ENCODE data around the gene NBAS.

The NBAS gene

DNA sequence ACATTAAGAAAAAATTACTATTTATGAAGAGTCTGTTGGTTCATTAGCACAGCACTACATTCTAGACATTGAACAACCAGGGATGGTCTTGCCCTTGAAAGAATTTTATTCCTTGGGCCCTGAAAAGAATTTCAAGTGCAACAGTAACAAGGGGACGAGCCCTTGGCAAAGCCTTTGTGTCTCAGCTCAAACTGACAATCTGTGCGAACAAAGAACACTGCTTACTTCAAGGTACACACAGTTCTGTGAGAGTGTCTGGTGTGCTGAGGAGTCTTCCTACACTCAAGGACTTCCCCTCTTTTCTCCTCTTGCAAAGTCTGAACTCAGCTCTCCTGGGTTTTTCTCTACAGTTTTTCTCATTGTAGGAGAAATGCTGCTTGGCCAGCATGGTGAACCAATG, 373.4 kb downstream of the NBAS start:
- DNase-seq: no peak

DNA sequence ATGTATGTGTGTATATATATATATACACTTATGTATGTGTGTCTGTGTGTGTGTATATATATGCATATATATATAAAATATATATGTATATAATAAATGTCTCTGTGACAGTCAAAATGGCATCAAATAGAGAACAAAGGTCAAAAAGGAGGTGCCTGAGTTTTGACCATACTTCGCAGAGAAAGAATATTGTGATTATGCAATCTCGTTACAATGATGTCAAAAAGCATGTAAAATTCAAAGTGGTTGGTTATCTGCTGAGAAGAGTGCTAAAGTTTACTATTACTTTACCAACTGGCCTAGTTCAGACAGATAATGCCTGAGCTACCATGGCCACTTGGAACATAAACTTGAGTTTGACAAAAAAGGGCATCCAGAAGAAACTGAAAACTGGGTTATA, 375.0 kb downstream of the NBAS start:
- DNase-seq: no peak

DNA sequence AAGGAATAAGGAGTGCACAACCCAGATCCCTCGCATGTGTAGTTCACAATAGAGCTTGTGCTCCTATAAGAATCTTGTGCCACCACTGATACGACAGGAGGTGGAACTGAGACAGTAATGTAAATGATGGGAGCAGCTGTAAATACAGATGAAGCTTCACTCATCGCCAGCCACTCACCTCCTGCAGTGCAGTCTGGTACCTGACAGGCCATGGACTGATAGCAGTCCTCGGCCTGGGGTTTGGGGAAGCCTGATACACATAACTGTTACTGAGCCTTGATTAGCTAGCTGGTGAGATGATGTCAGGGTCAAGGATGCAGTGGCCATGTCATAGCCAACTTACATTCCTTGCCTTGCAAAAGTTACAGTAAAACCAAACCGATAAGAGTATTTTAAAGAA, 376.6 kb downstream of the NBAS start:
- no peak for DNase-seq

DNA sequence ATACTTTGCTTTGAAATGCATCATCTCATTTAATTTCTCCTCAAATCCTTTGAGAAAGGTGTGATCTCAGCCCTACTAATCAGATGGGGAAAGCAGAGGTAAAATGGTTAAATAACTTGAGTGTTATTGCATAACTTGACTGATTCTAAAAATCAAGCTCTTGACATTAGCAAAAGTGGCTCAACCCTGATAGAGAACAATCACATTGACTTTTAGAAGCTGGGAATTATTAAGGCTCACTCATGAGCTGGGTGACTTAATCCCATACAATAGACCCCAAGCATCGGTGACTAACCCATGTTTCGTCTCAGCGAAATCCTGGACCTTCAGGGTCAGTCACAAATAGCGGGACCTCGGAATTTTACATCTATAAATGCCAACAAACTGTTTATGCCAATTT, 378.9 kb downstream of the NBAS start:
- no peak for DNase-seq

DNA sequence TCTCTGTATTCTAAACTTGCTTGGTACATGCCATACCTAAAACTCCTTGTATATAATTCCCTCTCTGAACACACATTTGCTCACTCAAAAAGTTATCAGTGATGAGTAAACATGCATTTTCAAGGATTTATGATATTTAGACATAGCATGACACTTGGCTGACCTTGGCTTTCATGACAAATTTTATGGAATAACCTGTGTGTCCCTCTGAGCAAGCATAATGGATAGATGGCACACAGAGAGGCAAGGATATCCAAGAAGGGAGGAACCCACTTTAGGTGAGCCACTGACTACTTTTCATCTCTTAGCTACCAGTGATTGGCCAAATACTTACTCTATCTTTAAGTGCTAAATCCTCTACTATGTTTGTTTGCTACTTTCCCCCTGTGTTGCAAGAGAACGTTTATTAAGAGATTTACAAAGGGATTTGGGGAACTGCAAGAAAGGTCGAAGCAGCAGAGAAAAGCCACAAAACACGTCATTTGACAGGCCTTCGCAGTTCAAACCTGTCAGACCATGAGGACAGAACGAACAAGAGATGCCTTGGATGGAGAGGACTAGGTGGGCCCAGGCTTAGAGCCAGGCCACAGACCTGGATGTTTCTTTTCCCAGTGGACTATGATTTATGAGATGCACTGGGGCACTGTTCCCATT, 379.9 kb downstream of the NBAS start:
- no peak for DNase-seq

DNA sequence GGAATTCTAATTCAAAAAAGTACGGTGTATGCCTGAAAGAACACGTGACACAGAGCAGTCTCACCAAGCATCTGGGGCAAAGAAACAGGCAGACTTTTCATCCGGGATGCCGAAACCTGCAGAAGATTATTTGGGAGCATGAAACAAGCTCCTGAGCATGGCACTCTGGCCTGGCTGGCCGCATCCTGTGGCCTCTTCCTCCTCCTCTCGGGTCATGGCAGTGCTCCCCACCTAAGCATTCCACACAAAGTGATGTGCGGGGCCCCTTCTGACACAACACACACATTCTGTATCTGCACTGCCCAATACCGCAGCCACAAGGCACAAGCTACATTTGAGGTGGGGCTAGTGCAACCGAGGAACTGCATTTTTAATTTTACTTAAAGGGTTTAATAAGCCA, 380.8 kb downstream of the NBAS start:
- DNase-seq: no peak

DNA sequence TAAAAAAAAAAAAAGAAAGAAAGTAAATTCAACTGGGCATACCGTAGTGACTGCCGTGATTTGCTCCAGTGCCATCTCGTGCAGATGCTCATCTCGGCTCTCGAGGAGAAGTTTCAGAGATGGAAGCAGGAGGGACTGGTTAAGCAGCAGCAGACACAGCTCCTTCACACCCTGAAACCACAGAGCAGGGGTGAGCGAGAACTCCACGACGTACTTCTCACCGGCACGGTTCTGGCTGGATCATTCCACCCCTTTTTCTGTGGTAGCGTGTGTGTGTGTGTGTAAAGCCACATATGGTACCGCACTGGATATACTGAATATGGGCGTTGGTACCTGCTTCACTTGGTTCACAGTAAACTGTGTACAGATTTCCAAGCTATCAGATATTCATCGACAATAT, 382.2 kb downstream of the NBAS start:
- no peak for DNase-seq

DNA sequence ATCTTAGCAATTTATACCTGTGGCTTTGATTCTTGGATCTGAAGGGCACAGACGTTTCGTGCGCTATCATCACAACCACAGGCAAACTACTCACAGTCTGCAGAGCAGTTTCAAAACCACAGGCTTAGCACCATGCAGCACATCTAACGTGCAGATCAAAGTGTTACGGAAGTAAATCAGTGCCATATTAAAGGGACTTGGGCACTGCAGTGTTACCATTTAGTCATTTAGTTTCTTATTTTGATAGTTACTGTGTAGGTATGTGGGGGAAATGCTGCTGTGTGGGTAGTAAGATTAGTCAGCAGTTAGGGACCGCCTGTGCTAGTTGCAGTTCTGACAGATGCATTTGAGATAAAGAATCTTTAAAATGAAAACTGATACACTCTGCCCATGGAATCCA, 384.0 kb downstream of the NBAS start:
- DNase-seq: no peak

DNA sequence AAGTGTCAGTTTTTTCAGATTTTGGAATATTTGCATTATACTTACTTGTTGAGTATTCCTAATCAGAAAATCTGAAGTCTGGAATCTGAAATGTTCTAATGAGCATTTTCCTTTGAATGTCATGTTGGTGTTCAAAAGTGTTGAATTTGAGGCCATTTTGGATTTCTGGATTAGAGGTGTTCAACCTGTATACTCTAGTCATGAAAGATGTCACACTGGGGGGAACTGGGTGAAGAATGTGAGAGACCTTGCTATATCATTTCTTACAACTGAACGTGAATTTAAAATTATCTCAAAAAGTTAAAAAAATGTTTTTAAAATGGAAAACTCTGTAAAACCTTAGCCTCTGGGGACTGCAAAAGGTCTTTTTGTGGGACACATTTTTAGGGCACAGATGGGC, 384.5 kb downstream of the NBAS start:
- DNase-seq: no peak

DNA sequence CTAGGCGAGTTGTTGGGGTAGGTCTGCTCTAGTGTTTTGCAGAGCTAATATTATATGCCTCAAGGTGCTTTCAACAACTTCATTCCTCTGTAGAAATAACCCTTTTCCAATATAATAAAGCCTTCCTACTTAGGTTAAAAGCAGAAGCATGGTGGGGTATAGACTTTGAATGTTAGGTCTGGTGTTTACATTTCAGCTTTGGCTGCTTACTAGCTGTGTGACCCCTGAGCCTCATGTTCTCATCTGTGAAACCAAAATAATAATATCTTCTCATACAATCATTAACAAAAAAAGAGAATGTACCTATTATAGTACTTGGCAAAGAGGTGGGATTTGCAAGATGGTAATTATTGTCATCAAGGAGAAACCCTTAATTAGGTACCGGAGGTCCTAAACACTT, 386.6 kb downstream of the NBAS start:
- DNase-seq: no peak

DNA sequence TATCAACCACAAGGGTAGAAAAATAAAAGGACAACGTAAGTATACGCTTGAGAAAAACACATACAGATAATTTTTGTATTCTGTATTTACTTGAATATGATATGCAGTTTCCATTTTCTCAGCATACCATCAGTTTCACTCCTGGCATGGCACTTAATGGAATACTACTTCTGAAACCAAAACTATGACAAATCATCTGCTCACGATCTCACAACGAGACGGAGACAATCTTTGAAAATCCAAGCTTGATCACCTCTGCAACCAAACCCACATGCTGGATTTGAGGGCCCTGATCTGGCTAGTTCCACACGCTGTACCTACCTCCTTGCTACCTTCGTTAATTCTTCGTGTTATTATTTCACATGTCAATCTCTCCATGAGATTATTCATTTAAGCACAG, 387.6 kb downstream of the NBAS start:
- DNase-seq: no peak

DNA sequence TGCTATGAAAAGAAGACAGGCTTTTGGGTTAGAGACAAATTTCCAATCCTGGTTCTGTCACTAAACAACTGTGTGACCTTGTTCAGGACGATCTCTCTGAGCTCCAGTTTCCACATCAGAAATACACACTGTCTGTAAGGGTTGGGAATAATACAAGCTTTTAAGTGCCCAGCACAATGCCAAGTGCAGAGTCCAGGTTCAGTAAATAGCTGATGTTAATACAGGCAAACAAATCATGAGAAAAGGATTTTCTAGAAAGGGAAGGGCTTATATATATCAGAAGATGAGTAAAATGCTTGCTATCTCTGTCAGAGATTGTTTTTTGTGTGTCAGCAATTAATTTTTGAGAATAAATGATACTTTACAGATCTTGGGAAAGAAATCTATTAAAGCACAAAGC, 388.3 kb downstream of the NBAS start:
- no peak for DNase-seq

DNA sequence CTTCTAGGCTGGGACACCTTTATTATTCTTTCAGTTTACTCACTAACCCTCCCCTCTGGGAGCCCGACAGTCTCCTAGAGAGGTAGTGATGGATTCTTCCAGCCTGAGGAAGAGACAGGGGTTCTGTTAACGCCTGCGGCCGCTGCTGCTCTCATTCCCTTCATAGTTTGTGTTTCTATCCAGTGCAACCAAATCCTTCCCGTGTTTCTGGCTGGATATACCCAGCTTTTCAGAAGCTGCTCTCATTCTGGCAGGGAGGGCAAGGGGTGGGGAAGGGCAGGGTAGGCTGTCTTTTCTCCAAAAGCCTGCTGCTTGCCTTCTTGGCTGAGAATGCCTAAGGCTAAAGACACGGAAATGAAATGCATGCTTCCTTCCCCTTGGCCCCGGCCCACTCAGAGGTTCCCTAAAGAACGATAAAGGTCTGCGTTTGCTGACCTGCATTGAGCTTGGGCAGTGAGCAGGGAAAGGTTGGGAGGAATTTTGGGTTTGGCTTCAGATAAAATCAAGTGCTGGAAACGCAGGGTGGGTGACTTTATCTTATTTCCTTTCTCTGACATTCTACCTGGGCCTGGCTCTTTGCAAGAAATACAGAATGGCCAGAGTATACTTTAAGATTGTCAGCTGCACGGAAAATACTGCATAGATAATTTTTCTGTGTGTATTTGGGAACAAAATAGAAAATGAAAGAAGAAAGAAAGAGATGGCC, 390.9 kb downstream of the NBAS start:
- no peak for DNase-seq

DNA sequence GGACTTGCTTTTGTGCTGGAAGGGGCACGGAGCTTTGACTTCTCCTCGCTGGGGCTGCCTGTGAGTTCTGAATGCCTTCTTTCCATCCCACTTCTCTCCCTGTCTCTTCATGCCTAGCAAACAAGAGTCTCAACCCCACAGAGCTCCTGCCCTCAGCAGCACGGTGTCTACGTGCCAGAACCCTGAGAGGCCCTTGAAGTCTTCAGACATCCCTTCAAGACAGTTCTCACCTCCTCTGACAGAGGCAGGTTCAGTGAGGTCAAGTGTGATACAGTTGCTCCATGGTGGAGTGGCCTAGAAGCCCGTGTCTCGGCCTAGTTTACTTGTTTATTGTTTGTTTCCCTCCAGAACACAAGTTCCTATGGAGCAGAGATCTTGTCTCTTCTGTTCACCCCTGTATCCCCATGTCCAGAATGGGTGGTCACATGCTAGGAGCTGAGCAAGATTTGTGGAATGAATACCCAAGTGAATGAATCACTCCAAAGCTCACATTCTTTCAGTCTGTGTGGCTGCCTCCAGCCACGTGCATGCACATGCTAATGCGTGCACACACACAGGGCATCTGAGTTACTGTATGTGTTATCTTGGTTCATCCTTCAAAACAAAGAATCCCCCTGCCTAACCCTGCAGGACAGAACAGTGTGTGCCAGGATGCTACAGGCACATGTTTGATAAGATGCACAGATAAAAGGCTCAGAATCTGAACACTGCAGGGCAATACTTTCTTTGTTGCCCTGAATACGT, 391.6 kb downstream of the NBAS start:
- no peak for DNase-seq

DNA sequence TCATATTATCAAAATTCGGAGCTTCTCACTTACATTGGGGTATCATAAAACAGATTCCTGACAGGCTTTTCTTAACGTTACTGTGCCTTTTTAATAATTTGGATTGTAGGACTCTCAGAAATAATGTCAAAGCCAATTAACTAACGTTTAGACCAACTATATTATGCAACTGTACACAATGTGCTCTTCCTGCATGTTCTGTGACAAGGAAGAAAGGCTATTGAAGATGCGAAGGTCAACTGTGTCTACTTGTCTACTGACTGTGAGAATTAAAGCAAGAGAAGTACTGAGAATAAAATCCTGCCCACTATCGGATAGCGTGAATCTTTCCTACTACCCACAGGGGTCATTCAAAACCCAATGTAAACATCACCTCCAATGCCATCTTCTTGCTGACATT, 393.0 kb downstream of the NBAS start:
- DNase-seq: no peak

DNA sequence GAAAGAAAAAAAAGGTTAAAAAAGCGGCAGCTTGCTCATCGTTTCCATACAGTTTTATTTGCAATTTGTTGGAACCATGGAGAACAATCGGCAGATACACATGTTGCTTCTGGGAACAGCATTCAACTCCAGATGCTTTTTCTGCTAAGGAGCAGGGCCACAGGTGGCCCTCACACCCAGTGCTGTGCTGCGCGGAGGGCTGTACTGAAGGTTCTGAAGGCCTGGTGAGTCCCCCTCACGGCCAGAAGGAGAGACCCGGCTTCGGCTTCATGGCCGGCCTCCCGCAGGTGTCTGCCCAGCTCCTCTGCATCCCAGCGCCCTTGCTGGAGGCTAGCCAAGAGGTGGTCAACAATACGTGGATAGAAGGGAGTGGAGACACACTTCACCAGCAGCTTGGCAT, 394.3 kb downstream of the NBAS start:
- no peak for DNase-seq

DNA sequence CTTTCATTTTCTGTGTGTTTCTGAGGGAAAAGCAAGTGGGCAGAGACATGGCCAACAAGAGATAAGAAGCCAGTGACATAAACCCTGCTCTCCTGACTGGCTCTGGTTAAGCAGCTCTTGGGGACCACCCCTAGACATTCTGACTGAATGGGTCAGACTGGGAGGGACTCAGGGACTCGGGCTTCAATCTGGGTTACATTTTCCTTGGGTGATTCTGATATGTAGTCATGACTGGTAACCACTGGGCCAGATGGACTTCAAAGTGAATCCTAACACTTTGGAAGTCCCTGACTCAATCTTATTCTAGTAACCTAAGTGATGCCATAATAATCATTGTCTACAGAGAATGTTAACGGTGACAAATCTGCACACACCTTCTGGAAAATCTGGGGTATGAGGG, 397.8 kb downstream of the NBAS start:
- no peak for DNase-seq

DNA sequence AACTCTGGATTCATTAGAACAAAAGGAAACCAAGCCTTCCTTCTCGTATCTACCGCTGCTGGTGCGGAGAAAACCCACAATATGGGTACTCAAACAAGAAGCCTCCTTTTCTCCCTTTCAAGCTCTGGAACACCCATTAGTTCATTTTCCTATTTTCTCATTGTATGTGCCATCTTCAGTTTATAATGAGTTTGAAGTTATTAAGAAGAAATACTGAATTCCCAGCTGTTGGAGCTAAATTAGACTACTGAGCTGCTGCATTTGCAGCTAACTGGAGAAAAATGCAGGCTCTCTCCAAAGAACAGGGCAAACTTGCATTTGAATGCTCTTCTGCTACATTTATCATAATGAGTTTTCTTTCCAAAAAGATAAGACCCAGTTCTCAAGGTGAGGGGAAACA, 398.5 kb downstream of the NBAS start:
- no peak for DNase-seq

DNA sequence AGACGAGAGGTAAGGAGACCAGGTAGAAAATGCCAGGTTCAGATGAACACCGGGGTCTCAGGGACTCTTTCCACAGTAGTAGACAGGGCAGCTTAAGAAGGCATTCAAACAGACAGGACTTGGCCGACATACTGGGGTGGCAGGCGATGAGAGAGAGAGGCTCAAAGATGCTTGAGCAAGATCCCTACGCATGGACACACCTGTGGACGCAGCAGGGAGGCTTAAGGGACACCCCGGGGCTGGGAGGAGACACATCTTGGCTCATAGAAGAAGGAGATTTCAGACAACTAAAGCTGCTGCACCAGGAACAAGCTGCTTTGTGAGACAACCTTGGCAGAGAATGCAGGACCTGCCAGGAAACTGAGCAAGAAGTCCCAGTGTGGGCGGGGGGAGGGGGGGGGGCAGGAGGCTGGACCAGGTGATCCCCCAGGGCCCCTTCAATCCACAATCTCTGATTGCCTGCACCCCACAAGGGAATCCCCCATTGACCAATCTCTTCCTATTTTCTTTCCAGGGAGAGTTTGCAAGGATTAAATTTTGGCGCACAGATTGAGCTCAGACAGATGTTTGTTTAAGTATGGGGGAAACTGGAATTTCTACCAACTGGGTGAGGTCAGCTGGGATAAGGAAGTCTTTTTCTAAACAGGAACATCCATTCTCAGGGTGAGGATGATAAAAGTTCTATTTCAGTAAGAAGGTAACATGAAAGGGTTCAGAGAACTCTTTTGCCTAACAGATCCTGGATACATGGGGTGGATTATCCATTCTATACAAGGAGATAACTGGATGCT, 400.7 kb downstream of the NBAS start:
- no peak for DNase-seq

DNA sequence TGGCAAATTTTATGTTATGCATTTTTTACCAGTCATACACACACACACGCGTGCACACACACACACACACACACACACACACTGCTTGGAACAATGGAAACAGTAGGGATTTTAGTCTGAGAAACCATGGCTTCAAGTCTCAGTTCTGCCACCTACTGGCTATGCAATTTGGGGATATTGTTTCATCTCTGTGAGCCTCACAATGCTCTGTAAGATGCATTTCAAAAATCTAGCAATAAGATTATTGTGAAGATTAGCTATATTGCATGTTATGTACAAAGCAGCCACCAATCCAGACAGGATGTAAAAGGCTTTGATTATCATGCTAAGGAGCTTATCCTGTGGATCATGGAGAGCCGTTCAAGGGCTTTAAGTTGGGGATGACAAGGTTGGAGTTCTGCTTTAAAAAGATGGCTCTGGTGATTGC, 401.4 kb downstream of the NBAS start:
- no peak for DNase-seq

DNA sequence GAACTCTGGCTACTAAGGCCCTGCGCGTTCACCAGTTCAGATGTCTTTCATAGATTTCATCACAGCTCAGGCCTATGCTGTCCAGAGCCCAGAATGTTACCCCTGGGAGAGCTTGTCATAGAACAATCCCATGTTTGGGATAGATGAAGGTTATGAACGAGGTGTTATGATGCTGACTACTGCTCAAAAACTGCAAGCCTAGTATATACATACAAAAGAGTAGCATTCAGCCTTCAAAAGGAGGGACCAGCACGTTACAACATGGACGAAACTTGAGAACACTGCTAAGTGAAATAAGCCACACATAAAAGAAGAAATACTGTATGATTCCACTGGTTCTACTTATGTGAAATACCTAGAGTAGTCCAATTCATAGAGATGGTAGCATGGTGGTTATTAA, 401.9 kb downstream of the NBAS start:
- no peak for DNase-seq

DNA sequence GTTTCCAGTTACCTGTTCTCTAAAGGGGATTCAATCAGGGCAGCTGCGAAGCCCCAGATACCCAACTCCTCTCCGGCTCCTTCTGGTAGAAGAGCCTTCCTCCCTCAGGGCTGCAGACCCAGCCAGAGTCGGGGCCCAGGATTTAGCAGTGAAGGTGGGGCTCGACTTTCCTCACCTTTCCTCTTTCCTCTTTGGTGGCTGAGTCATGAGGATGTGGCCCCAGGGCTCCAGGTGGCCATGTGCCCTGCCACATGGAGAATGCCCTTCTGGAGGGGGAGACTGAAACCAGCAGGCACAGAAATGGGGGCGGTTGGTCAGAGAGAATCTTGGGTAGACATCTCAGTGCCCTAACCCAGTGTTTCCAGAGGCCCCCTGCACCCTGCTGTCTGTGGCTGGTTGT, 402.6 kb downstream of the NBAS start:
- DNase-seq: no peak

DNA sequence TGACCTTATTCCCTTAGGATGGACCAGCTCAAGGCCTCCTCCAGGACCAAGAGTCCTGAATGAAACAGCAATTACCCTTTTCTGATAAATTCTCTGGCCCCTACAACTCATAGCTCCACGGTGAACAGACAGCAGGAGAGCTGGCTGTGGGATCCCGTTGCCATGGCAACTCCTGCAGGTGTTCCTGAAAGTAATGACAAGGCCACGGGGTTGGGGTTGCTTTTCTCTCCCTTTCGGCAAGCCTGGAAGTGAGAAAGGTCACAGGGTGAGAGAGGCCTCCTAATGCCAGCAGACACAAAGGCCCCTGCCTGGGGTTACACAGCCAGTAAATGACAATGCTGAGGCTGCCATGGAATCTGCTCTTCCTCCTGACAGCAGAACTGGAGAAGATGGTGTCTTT, 403.0 kb downstream of the NBAS start:
- no peak for DNase-seq
